ENCODE data around the gene GALK2. TPM values are rescaled to one million over a fixed set of nuclear protein-coding genes. Genes with fewer than 3 reads are reported as not detected.

GALK2 gene
- total and polyA plus RNA-seq, 2 donors (not counting 1 experiment from before 2014, with no cell fraction given), result 11.2 to 23.1 TPM

- no peak for ATAC-seq (ENCODE audit: low read depth)
Observed at GRCh38 chr15:49212897-49213296, 42.9 kb downstream of the GALK2 start.

More at GRCh38 chr15:49212897-49213296, 42.9 kb downstream of the GALK2 start:
- Mint-ChIP-seq H3K4me3 (no peak overlapping the region), H3K9me3 (ENCODE audit: insufficient read depth) (peaks cover 9% of the 10 kb centered on the region), H3K27me3 (no peaks in the 10 kb centered on the region), H3K4me1 (peaks cover 18% of the 10 kb centered on the region), H3K27ac (no peak overlapping the region)
- Histone ChIP-seq H4K20me1 (ENCODE audit: control insufficient read depth, insufficient read depth, low read length, poor library complexity, severe bottlenecking) (no peaks in the 10 kb centered on the region), H2AFZ (ENCODE audit: insufficient read depth, low read depth, low read length, poor library complexity, severe bottlenecking) (no peak overlapping the region), H3K4me1 (ENCODE audit: control insufficient read depth in 2 of 2, insufficient read depth in 2 of 2, low read length in 2 of 2) (peaks cover 7 to 9% of the 10 kb centered on the region in 2 donors), H3K79me2 (ENCODE audit: control insufficient read depth, insufficient read depth, low read length) (peaks cover 19% of the 10 kb centered on the region), H3K36me3 (replicated peaks in 1 of 2; ENCODE audit: control extremely low read depth in 1 of 2, control insufficient read depth in 1 of 2, extremely low read depth in 1 of 2, insufficient read depth in 2 of 2, low read length in 1 of 2) (peaks cover 0 to 5% of the 10 kb centered on the region in 2 experiments), H3K9ac (ENCODE audit: low read length) (no peak overlapping the region), H3K9me3 (ENCODE audit: control extremely low read depth in 1 of 3, control insufficient read depth in 2 of 3, insufficient read depth in 1 of 3, low read length in 2 of 3) (peaks cover 1 to 17% (median 15%) of the 10 kb centered on the region in 3 donors), H3K27me3 (replicated peaks in 1 of 4; ENCODE audit: control extremely low read depth in 1 of 4, control insufficient read depth in 3 of 4, insufficient read depth in 4 of 4, low read length in 3 of 4) (no peaks in the 10 kb centered on the region), H3K27ac (ENCODE audit: low read length in 2 of 2) (no peak overlapping the region), H3K4me3 (ENCODE audit: control extremely low read depth in 1 of 5, extremely low read depth in 1 of 5, insufficient read depth in 1 of 5, low read depth in 2 of 5, low read length in 4 of 5) (no peak overlapping the region), H3K4me2 (replicated peaks; ENCODE audit: low read depth, low read length, poor library complexity, severe bottlenecking) (no peak overlapping the region)
- CTCF ChIA-PET, result no interaction called here
- DNase-seq, result no peak
- no CpG with 5 or more reads among the region's 1 CpG for WGBS (ENCODE audit: insufficient coverage)
- intact Hi-C loops (cut with micrococcal nuclease), result no loop called here
- TF ChIP-seq EZH2 (IDR thresholded peaks at IDR 0.05; ENCODE audit: borderline replicate concordance, insufficient read depth, low read depth, low read length, poor library complexity, severe bottlenecking) (no peak), CTCF (IDR thresholded peaks at IDR 0.05) (no peak)
- POLR2A ChIA-PET, result no interaction called here
